GM10266 (cell line): ENCODE results near the gene MEGF8.

Experiments
- DNase-seq: peaks from one replicate; pipeline ENCODE4 v3.0.0; 2012; ENCODE audit errors: extremely low spot score
- TF ChIP-seq, protein P1 (sequence below): IDR thresholded peaks from 2 replicates; pipeline ENCODE4 v1.5.1; 2012; ENCODE audit warnings: mild to moderate bottlenecking, low read depth; ENCODE audit not compliant: control insufficient read depth, insufficient read depth; ENCODE audit errors: missing control alignments

Gene MEGF8

DNA sequence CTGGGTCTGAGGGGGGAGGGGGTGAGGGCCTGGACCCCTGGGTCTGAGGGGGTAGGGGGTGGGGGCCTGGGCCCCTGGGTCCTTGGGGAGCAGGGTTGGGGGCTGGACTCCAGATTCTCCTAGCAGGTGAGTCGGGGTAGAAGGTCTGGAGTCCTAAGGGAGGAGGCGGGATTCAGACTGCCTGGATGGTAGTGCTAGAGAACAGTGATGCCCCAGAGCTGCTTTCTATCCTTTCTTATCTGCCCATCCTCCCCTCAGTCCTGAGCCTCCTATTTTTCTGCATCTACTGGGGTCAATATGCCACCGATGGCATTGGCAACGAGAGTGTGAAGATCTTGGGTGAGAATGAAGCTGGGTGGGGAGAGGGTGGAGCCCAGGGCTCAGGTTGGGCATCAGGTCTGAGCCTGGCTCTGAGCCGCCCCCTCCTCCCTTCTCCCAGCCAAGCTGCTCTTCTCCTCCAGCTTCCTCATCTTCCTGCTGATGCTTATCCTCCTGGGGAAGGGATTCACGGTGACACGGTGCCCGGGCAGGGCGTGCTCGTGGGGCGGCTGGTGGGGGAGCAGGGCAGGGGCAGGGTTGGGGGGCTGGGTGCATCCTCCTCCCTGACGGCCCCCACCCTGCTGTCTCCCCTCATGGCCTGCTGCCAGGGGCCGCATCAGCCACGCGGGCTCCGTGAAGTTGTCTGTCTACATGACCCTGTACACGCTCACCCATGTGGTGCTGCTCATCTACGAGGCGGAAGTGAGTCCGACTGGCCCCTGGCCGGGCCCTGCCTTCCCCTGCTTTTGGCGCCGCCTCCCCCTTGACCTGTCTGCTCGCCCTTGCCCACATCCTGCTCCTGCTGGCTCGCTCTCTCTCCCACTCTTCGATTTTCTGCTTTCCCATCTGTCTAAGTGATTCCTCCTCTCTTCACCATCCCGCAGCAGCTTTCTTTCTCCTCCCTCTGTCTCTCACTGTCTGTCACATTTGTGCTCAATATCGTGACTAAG, 8.9 kb upstream of the MEGF8 start:
- peak; percentile 75 for DNase-seq
- TF ChIP-seq, protein P1, sequence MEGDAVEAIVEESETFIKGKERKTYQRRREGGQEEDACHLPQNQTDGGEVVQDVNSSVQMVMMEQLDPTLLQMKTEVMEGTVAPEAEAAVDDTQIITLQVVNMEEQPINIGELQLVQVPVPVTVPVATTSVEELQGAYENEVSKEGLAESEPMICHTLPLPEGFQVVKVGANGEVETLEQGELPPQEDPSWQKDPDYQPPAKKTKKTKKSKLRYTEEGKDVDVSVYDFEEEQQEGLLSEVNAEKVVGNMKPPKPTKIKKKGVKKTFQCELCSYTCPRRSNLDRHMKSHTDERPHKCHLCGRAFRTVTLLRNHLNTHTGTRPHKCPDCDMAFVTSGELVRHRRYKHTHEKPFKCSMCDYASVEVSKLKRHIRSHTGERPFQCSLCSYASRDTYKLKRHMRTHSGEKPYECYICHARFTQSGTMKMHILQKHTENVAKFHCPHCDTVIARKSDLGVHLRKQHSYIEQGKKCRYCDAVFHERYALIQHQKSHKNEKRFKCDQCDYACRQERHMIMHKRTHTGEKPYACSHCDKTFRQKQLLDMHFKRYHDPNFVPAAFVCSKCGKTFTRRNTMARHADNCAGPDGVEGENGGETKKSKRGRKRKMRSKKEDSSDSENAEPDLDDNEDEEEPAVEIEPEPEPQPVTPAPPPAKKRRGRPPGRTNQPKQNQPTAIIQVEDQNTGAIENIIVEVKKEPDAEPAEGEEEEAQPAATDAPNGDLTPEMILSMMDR = no peak

DNA sequence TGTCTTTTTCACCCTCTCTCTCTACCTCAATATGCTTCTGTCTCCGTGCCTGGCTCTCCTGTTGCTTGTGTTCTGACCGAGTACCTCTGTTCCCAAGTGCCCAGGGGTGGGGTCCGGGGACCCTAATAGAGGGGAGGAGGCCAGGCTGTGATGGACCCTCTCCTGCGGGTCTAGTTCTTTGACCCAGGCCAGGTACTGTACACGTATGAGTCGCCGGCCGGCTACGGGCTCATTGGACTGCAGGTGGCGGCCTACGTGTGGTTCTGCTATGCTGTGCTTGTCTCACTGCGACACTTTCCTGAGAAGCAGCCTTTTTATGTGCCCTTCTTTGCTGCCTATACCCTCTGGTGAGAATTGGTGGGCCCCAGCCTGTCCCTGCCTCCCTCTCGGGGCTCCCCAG, 7.9 kb upstream of the MEGF8 start:
- TF ChIP-seq, protein P1 = no peak
- no peak for DNase-seq

DNA sequence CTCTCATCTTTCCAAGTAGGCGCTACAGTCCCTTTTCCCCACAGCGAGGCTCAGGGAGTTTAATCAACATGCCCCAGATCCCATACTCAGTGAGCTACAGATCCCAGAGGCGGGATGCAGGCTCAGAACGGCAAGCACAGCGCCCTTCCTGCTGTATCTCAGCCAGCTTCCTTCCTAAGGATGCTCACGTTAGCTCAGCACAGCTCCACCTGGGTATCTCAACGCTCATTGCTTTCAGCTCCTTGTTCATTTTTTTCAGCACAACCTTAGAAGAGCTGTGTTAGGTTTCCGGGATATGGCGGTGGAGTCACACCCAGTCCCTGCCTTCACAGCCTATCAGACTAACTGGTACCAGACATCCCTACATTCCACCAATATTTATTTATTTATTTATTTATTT, 3.1 kb upstream of the MEGF8 start:
- no peak for DNase-seq
- TF ChIP-seq, protein P1 = no peak

DNA sequence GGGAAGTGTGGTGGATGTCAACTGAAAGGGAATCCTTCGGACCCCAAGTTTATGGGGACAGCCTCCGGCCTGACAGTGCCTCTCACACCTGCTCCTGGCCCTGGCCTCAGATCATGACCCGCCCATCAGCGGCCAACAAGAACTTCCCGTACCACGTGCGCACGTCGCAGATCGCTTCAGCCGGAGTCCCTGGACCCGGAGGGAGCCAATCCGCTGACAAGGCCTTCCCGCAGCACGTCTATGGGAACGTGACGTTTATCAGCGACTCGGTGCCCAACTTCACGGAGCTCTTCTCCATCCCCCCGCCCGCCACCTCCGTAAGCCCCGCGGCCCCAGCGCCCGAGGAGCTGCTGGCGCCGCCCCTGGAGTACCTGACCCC, 2.0 kb upstream of the MEGF8 start:
- TF ChIP-seq, protein P1 = no peak
- no peak for DNase-seq

DNA sequence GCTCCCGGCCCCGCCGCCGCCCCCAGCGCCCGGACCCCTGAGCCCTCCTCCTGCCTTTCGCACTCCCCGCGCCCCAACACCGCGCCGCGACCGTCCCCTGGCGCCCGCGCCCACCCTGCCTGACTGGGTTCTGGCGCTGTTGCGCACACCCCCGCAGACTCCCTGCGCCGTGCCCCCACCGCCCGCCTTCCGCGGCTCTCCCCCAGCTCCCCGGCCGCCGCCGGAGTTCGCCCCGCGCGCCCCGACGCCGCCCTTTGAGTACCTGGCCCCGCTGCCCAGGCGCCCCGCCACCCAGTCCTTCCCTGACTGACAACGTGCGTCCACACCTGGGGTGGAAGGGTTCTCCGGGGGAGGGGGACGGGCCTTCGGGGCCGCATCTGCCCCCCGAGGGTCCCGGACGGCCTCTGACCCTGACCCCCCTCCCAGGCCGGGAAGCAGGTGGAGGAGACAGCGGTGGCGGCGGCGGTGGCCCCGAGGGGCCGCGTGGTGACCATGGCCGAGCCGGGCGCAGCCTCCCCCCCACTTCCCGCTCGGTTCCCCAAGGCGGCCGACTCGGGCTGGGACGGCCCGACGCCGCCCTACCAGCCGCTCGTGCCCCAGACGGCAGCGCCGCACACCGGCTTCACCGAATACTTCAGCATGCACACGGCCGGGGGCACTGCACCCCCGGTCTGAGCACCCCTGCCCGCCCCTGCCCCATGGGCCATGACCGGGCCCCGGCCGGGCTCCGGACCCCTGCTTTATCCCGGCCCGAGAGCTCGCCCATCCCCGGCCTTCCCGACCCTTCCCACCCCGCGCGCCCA, 1.4 kb upstream of the MEGF8 start:
- TF ChIP-seq, protein P1 = no peak
- DNase-seq = no peak

DNA sequence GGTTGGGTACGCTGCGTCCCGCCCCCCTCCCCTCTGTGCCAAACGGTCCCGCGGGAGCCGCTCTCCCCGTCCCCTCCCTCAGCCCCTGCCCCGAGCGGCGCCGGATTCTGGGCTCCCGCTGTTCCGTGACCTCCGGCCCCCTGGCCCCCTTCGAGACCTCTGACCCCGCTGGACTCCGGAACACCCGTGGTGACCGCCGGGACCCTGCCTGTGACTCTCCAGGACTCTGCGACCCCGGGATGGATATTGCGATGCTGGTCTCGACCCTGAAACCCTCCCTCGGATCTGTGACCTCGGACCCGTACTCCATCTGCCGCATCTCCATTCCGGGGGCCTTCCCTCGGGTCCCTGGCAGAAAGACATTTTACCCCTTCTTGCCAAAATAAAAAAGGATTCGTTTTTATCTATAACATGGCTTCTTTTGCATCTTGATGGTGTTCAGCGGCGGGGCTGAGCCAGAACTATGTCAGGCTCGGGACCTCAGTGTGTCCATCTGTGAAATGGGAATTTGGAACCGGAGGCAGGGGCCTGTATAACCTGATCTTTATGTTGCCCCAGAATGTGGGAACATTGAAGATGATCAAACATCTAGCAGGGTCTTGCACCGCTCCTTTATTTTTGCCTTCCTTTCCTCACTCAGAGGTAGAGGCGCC, 654 bp upstream of the MEGF8 start:
- no peak for DNase-seq
- TF ChIP-seq, protein P1 = no peak
